Skin of body (tissue), 2 donors: ENCODE measurements around the gene VANGL1. TPM values are rescaled to one million over a fixed set of nuclear protein-coding genes. Genes with fewer than 3 reads are reported as not detected.

Experiments used
- DNase-seq: peaks from one replicate; lab custom pipeline; 2025; lab: John Stamatoyannopoulos, UW
- total RNA-seq: library from RNA; depleted of rRNA; stranded (reverse); fragments of >200 nt; gene quantifications from one replicate; pipeline ENCODE4 v1.2.3, GENCODE V29; 2014

The VANGL1 gene
- total RNA-seq, 1 donor from 2014 or later, result 8.5 TPM

GRCh38 chr1:115702959-115703358, 61.2 kb downstream of the VANGL1 start:
- DNase-seq, result no peak

DNA sequence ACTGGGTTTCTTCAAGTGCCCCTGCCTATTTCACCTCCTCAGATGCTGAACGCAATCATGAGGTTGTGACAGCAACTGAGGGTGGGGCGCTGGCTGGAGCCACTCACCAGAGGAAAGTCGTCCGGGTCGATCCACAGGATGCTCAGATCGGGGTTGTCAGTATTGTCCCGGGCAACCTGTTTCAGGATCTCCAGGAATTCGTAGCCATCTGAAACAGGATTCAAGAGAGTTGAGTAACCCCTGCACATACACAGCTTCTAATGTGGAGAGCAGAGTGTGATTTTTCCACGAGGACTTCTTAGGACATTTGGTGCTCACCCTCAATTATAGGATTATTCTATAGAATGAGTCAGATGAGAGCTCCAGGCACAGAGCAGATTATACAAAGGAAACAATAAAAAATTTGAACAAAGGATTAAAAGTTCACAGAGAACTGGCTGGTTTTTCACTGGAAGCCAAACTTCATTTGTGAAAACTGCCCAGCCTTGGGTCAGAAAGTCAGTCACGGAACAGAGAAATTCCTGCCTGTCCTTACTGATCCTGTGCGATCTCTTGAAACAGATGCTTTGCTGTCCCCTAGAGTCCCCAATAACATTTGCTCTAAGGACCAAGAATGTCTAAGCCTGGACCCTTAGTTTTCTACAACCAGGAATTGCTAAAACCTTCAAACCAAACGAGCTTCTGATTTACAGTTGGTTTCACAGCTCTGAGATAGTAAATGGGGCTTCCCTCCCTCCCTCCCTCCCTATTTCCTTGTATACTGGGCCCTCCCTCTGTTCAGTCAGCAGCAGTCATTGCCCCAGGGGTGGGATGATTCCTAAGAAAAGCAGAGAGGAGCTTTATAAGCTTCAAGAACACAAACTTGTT, 63.5 kb downstream of the VANGL1 start:
- DNase-seq, result no peak

- DNase-seq, result no peak
These were observed 64.2 kb downstream of the VANGL1 start for GRCh38 chr1:115705963-115706362.

- no peak for DNase-seq
These were observed 65.0 kb downstream of the VANGL1 start for GRCh38 chr1:115706587-115707425.

- no peak for DNase-seq
These were observed 69.3 kb downstream of the VANGL1 start for GRCh38 chr1:115710859-115711624.

- no peak for DNase-seq
These were observed 71.3 kb downstream of the VANGL1 start for GRCh38 chr1:115712911-115713609.

GRCh38 chr1:115713906-115714305, 72.1 kb downstream of the VANGL1 start:
- DNase-seq, result no peak

DNA sequence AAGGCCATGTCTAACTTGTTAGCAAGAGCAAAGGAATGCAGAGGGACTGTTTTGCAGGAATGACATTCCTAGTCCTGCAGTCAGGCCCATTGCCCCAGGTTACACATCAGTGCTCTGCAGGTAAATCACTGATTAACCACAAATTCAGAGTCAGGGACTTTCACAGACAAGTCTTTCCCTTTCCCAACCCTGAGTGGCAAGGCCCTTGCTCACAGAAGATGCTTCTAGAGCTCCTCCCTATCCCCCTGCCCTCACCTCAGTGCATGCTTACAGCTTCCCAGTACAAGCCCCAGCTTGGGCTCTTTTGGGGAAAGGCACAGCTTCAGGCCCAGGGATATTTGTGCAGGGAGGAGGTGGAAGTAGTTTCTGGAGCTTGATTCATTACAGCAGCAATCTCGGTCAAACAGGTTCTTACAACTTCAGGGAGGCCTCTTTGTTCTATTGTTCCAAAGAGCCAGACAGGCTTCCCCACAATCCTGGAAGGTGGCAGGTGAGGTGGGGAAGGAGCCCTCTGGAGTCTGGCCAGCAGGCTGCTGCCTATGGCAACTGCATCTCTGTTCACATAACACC, 72.9 kb downstream of the VANGL1 start:
- no peak for DNase-seq

GRCh38 chr1:115717541-115717940, 75.8 kb downstream of the VANGL1 start:
- DNase-seq, result no peak

GRCh38 chr1:115718011-115718754, 76.4 kb downstream of the VANGL1 start:
- DNase-seq, result no peak

DNA sequence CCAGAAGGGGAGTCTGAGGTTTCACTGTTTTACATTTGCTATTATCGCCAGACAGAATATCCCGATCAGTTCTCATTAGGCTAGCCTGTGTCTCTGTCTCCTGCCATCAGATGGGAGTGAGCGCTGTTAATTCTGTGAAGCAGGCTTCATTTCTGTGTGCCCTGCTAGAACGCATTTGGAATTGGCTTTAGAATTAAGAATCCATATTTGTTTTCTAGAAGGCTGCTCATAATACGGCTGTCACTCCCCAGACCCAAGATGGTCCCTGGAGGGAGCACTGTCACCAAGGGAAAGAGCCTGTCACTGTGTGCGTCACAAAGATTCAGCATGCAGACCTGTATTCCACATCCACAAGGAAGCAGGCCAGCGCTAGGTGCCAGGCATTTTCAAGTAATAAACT, 77.5 kb downstream of the VANGL1 start:
- no peak for DNase-seq

GRCh38 chr1:115722221-115722620, 80.5 kb downstream of the VANGL1 start:
- peak; percentile 60 for DNase-seq

- no peak for DNase-seq
These were observed 82.0 kb downstream of the VANGL1 start for GRCh38 chr1:115723756-115724155.

GRCh38 chr1:115725600-115725999, 83.8 kb downstream of the VANGL1 start:
- DNase-seq, result no peak

GRCh38 chr1:115726161-115726560, 84.4 kb downstream of the VANGL1 start:
- no peak for DNase-seq

- no peak for DNase-seq
These were observed 84.8 kb downstream of the VANGL1 start for GRCh38 chr1:115726570-115726969.

GRCh38 chr1:115727706-115728249, 86.0 kb downstream of the VANGL1 start:
- peak; percentile 94 for DNase-seq

- DNase-seq, result no peak
These were observed 86.6 kb downstream of the VANGL1 start for GRCh38 chr1:115728341-115728740.

GRCh38 chr1:115729756-115730155, 88.0 kb downstream of the VANGL1 start:
- DNase-seq, result no peak

- no peak for DNase-seq
These were observed 90.5 kb downstream of the VANGL1 start for GRCh38 chr1:115732316-115732715.
